A673 (cell line): ENCODE data around the gene NSFL1C. TPM values are rescaled to one million over a fixed set of nuclear protein-coding genes. Genes with fewer than 3 reads are reported as not detected.

Experiments used
- BruUV-seq: library from RNA; stranded (reverse); fragments of 400-500 nt; replicated peaks from 2 replicates; lab custom pipeline; 2021; lab: Mats Ljungman, UMichigan
- CTCF ChIA-PET: fragments of 300-600 bp; sonication (Branson Sonifier 250); formaldehyde crosslinking; loops from one replicate; lab custom pipeline; 2022; ENCODE audit warnings: antibody characterized with exemption; lab: Charles Lee
- POLR2A ChIA-PET: fragments of 300-600 bp; sonication (Branson Sonifier 250); formaldehyde crosslinking; loops from one replicate; lab custom pipeline; 2022; ENCODE audit warnings: antibody characterized with exemption; ENCODE audit not compliant: low non-redundant PET; lab: Charles Lee
- DNase-seq: peaks from one replicate; pipeline ENCODE4 v3.0.0-alpha.2; 2015; ENCODE audit warnings: low spot score
- H3K27ac ChIP-seq: fragments of 200-600 bp; sonication (generic); 2 replicates; pipeline ENCODE4 v1.5.1; 2016; ENCODE audit warnings: mixed run types, low read depth, mild to moderate bottlenecking, mixed read lengths, antibody characterized with exemption, low read length; ENCODE audit not compliant: poor library complexity, severe bottlenecking
- H3K27me3 ChIP-seq: fragments of 200-600 bp; sonication (generic); replicated peaks from 2 replicates; pipeline ENCODE4 v1.6.1; 2017; ENCODE audit warnings: mixed run types, low read depth, mild to moderate bottlenecking, mixed read lengths, antibody characterized with exemption, low read length; ENCODE audit not compliant: insufficient read depth, poor library complexity
- H3K36me3 ChIP-seq: fragments of 200-600 bp; sonication (generic); 2 replicates; pipeline ENCODE4 v1.6.1; 2016; ENCODE audit warnings: mixed run types, mild to moderate bottlenecking, mixed read lengths, antibody characterized with exemption, low read length; ENCODE audit not compliant: insufficient read depth, poor library complexity, severe bottlenecking
- H3K4me1 ChIP-seq: fragments of 200-600 bp; sonication (generic); 2 replicates; pipeline ENCODE4 v1.6.1; 2017; ENCODE audit warnings: mixed run types, mild to moderate bottlenecking, mixed read lengths, antibody characterized with exemption, low read length; ENCODE audit not compliant: insufficient read depth, poor library complexity, severe bottlenecking
- H3K4me3 ChIP-seq: fragments of 200-600 bp; sonication (generic); 2 replicates; pipeline ENCODE4 v1.5.1; 2016; ENCODE audit warnings: low read depth, mixed run types, mild to moderate bottlenecking, mixed read lengths, low read length; ENCODE audit not compliant: poor library complexity, severe bottlenecking
- H3K9me3 ChIP-seq: fragments of 200-600 bp; sonication (generic); 2 replicates; pipeline ENCODE4 v1.6.1; 2016; ENCODE audit warnings: mixed run types, low read depth, mild to moderate bottlenecking, mixed read lengths, antibody characterized with exemption, low read length; ENCODE audit not compliant: poor library complexity, severe bottlenecking
- EZH2 ChIP-seq: fragments of 200-600 bp; sonication (generic); IDR thresholded peaks from 2 replicates; pipeline ENCODE4 v1.6.1; 2017; ENCODE audit warnings: borderline replicate concordance, low read depth, mild to moderate bottlenecking, mixed read lengths, antibody characterized with exemption, low read length; ENCODE audit not compliant: poor library complexity, severe bottlenecking
- intact Hi-C: fragments of 100-400 bp; cut with micrococcal nuclease; formaldehyde crosslinking; loops from one replicate; pipeline ENCODE4 v1.10.0; 2022; ENCODE audit not compliant: unreplicated experiment
- total RNA-seq: library from RNA; stranded (reverse); gene quantifications from 2 replicates; pipeline ENCODE4 v1.2.3, GENCODE V29; 2021
- TF ChIP-seq, protein P1 (sequence below): fragments of 300-800, 200-600 bp; sonication (generic); conservative IDR thresholded peaks from 2 replicates; pipeline ENCODE4 v1.5.1; 2017; ENCODE audit warnings: low read depth, mild to moderate bottlenecking, antibody characterized with exemption, low read length, moderate library complexity, mixed read lengths

The NSFL1C gene
- total RNA-seq, 1 experiment from 2014 or later = 158 TPM

DNA sequence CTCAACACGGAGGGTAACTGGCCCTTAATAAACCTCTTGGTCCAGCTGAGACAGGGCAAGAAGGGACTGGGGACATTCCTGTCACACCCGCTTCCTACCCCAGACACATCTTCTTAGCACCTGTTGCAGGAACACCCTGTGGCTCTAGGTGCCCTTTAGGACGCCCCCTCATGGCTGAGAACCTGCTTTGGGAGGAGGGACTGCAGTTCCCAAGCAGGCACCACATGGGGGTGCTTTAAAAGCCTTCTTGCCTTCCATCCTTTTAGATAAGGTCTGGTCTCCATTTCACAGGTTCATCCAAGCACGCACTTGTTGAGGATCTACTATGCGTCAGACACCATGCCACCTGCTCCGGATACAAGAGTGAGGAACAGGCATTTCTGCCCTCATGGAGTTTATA lies 26.6 kb downstream of the NSFL1C start:
- intact Hi-C loops = no loop called here
- Histone ChIP-seq H3K9me3 (no peaks in the 10 kb centered on the region), H3K27me3 (no peaks in the 10 kb centered on the region), H3K36me3 (peaks cover 21% of the 10 kb centered on the region), H3K4me3 (no peak overlapping the region), H3K27ac (no peak overlapping the region), H3K4me1 (no peaks in the 10 kb centered on the region)
- TF ChIP-seq, protein P1, sequence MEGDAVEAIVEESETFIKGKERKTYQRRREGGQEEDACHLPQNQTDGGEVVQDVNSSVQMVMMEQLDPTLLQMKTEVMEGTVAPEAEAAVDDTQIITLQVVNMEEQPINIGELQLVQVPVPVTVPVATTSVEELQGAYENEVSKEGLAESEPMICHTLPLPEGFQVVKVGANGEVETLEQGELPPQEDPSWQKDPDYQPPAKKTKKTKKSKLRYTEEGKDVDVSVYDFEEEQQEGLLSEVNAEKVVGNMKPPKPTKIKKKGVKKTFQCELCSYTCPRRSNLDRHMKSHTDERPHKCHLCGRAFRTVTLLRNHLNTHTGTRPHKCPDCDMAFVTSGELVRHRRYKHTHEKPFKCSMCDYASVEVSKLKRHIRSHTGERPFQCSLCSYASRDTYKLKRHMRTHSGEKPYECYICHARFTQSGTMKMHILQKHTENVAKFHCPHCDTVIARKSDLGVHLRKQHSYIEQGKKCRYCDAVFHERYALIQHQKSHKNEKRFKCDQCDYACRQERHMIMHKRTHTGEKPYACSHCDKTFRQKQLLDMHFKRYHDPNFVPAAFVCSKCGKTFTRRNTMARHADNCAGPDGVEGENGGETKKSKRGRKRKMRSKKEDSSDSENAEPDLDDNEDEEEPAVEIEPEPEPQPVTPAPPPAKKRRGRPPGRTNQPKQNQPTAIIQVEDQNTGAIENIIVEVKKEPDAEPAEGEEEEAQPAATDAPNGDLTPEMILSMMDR = peak; percentile 53
- TF ChIP-seq EZH2 = no peak
- CTCF ChIA-PET = no interaction called here
- POLR2A ChIA-PET = no interaction called here
- BruUV-seq = no TSS peak
- DNase-seq = peak; percentile 36

DNA sequence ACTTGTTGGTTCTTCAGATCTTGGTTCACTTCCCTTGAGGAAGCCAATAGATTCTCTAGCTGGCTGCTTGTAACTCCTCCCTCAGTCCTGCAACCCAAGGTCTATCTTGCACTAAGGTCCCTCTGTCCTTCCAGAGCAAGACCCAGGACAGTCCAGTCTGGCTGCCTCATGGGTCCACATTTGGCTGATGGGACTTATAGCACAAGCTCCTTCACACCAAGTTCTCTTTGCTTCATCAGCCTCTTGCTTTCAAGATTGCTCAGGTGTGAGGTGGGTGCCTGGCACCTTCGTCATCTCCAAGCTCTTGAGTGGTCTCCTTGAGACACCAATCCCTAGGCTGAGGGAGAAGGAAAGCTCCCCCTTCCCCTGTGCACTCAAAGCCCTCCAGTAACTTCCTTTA lies 28.3 kb downstream of the NSFL1C start:
- intact Hi-C loops = no loop called here
- Histone ChIP-seq H3K4me1 (no peaks in the 10 kb centered on the region), H3K36me3 (peaks cover 5% of the 10 kb centered on the region), H3K27me3 (no peaks in the 10 kb centered on the region), H3K4me3 (no peak overlapping the region), H3K9me3 (no peaks in the 10 kb centered on the region), H3K27ac (no peak overlapping the region)
- ChIA-PET CTCF (interaction anchor here (0.9 to 2.6 kb wide), 2 partner anchors 11 to 15 kb away, joined by 3 to 12 read pairs; no protein-coding TSS in a partner anchor), POLR2A (no interaction called here)
- BruUV-seq = no TSS peak
- no peak for DNase-seq
- no peak for TF ChIP-seq EZH2
- TF ChIP-seq, protein P1 = no peak

DNA sequence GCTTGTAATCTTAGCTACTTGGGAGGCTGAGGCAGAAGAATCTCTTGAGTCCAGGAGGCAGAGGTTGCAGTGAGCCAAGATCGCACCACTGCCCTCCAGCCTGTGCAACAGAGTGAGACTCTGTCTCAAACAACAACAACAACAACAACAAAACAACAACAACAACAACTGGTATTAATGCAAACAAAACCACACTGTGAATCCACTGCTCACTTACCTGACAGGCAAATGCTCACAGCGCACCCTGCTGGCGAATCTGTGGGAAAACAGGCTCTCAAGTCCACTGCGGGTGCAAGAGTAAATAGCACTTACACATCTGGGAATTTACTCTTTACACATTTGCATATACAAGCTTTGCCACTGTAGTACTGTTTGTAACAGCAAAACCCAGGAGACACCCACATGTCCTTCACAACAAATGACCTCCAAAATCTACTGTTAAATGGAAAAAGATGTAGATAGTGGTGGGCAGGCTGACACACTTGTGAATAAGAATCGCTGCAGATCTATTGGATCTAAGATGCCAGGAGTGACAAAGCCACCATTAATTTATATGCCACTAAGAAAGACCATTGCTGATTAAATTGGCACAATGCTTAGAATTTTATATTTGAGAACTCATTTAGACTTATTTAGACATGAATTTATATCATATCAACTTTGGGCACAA lies 29.3 kb downstream of the NSFL1C start:
- no TSS peak for BruUV-seq
- POLR2A ChIA-PET = no interaction called here
- TF ChIP-seq, protein P1 = peak; percentile 89
- TF ChIP-seq EZH2 = no peak
- H3K4me3 ChIP-seq = no peak overlapping the region
- no peak overlapping the region for H3K27ac ChIP-seq
- intact Hi-C loops = loop anchor here (1.0 kb wide), 1 partner anchor 124 kb away; no protein-coding TSS in a partner anchor
- no peaks in the 10 kb centered on the region for H3K27me3 ChIP-seq
- DNase-seq = peak; percentile 73
- CTCF ChIA-PET = interaction anchor here (0.6 to 2.6 kb wide), 6 partner anchors 10 to 124 kb away, joined by 3 to 12 read pairs (median 3); no protein-coding TSS in a partner anchor
- peaks cover 5% of the 10 kb centered on the region for H3K36me3 ChIP-seq
- no peaks in the 10 kb centered on the region for H3K9me3 ChIP-seq
- no peaks in the 10 kb centered on the region for H3K4me1 ChIP-seq
